ENCODE data around the gene MTMR3. TPM values are rescaled to one million over a fixed set of nuclear protein-coding genes. Genes with fewer than 3 reads are reported as not detected.

MTMR3 gene
- total RNA-seq, 1 donor from 2014 or later: 26.1 TPM

DNA sequence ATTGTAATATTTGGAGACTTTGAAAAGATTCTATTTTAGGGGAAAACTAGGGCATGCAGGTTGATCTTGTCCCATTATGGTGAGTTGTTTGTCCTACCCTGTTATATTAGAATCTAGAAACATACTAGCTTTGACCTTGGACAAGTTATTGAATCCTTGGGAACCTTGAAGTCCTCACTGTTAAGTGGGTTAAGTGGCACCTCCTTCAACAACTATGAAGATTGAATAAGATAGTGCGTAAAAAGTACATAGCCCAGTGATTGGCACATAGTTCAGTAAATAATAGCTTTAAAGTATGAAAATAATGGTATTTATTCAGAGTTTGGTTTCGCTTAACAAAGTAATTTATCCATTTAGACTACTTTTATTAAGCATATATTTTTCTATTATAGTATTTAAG, 51.6 kb downstream of the MTMR3 start:
- H3K36me3 ChIP-seq: no peaks in the 10 kb centered on the region
- H3K9me3 ChIP-seq: no peaks in the 10 kb centered on the region
- no peak overlapping the region for H3K4me3 ChIP-seq
- H3K27ac ChIP-seq: no peak overlapping the region
- H3K4me1 ChIP-seq: peaks cover 0 to 4% of the 10 kb centered on the region in 2 donors
- intact Hi-C loops (cut with DNase I): no loop called here
- TF ChIP-seq, protein P1, sequence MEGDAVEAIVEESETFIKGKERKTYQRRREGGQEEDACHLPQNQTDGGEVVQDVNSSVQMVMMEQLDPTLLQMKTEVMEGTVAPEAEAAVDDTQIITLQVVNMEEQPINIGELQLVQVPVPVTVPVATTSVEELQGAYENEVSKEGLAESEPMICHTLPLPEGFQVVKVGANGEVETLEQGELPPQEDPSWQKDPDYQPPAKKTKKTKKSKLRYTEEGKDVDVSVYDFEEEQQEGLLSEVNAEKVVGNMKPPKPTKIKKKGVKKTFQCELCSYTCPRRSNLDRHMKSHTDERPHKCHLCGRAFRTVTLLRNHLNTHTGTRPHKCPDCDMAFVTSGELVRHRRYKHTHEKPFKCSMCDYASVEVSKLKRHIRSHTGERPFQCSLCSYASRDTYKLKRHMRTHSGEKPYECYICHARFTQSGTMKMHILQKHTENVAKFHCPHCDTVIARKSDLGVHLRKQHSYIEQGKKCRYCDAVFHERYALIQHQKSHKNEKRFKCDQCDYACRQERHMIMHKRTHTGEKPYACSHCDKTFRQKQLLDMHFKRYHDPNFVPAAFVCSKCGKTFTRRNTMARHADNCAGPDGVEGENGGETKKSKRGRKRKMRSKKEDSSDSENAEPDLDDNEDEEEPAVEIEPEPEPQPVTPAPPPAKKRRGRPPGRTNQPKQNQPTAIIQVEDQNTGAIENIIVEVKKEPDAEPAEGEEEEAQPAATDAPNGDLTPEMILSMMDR (IDR thresholded peaks at IDR 0.05): no peak
- DNase-seq (ENCODE audit: low spot score in 2 of 2): no peak
- H3K27me3 ChIP-seq: no peaks in the 10 kb centered on the region

DNA sequence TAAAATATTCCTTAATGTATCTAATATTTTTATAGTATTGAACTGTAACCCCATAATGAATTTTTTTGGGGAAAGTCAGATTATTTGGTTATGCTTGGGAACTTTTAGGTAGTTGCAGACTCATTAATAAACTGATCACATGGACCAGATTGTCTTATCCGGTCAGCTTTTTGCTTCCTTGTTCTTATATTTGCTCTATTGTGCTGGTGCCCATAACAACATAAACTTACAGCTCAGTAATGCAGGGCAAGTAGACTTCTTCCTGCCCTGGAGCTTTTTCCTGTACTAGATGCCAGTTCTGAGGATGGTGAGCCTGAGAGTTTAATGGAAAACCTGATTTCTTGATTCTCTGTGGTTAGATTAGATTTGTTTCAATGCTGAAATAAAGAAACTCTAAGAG, 53.2 kb downstream of the MTMR3 start:
- TF ChIP-seq, protein P1 (IDR thresholded peaks at IDR 0.05): no peak
- H3K4me1 ChIP-seq: peaks cover 0 to 4% of the 10 kb centered on the region in 2 donors
- no peaks in the 10 kb centered on the region for H3K9me3 ChIP-seq
- H3K27me3 ChIP-seq: no peaks in the 10 kb centered on the region
- intact Hi-C loops (cut with DNase I): no loop called here
- no peak for DNase-seq (ENCODE audit: low spot score in 2 of 2)
- H3K27ac ChIP-seq: no peak overlapping the region
- no peak overlapping the region for H3K4me3 ChIP-seq
- no peaks in the 10 kb centered on the region for H3K36me3 ChIP-seq

DNA sequence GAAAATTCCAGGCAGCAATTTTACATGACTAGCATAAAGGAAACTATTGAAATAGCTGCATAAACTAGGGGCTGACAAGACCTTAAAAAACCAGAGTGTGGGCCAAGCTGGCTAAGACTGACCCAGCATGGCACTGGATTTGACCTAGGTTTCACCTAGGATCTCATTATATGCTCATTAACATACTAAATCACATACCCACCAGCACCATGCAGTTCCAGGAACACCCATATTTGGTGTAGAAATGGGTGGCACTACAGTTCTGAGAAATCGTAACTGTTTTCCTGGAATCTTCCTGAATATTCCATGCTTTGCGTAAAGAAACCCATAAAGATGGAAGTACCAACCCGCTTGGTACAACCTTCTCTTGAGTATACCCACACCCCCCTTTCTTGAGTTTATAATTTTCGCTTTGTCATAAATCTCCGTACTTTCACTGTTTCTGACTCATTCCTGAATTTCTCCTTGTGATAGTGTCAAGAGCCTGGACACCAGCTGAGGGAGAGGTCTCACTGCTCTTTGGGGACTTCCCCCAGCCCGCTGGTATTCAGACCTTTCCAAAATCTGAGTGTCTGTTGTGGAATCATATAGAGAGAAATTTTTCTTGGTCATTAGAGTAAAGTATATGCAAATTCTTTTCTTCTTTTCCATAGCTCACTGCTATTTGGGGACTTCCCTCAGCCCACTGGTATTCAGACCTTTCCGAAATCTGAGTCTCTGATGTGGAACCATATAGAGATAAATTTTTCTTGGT, 55.1 kb downstream of the MTMR3 start:
- Histone ChIP-seq H3K36me3 (no peaks in the 10 kb centered on the region), H3K27me3 (no peaks in the 10 kb centered on the region), H3K27ac (no peak overlapping the region), H3K4me3 (no peak overlapping the region), H3K9me3 (no peaks in the 10 kb centered on the region), H3K4me1 (no peaks in the 10 kb centered on the region)
- DNase-seq (ENCODE audit: low spot score in 2 of 2): no peak
- intact Hi-C loops (cut with DNase I): no loop called here
- TF ChIP-seq, protein P1 (IDR thresholded peaks at IDR 0.05): no peak

DNA sequence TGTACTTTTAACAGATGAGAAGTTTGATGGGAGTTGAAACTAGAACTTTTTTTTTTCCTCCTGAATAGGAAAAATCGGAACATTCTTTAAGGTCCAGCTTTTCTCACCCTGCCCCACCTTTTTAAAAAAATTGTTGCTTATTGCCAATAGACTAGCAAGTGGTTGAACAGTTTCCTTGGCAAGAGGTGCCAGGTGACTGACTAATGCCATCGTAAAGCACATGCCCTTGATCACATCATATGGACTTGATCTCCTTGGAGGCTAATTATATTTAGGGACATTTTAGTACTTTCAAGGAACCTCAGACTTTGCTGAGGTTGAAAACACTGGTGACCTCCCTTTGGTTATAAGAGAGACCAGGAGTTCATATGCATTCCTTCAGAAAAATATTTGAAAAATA, 57.6 kb downstream of the MTMR3 start:
- TF ChIP-seq, protein P1 (IDR thresholded peaks at IDR 0.05): no peak
- Histone ChIP-seq H3K36me3 (no peaks in the 10 kb centered on the region), H3K27ac (no peak overlapping the region), H3K27me3 (no peaks in the 10 kb centered on the region), H3K9me3 (no peaks in the 10 kb centered on the region), H3K4me3 (no peak overlapping the region), H3K4me1 (peaks cover 0 to 6% of the 10 kb centered on the region in 2 donors)
- intact Hi-C loops (cut with DNase I): no loop called here
- no peak for DNase-seq (ENCODE audit: low spot score in 2 of 2)

DNA sequence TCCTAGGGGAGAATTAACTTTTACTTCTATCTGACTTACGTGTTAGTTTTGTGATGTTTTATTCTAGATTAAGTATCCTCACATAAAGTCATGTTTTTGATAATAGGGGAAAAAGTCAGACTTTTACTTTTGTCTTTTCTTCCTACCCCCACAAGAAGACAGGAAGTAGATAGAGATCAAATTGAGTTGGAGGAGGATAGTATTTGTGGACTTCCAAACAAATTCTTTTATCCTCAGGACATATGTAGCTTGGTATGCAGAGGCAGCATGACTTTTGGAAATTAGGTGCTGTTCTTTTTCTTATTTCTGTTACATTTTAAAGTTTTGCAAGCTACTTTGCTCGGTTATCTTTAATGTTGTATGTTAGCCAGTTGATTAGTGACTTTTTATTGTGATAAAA, 61.4 kb downstream of the MTMR3 start:
- Histone ChIP-seq H3K27ac (no peak overlapping the region), H3K36me3 (no peaks in the 10 kb centered on the region), H3K9me3 (no peaks in the 10 kb centered on the region), H3K27me3 (no peaks in the 10 kb centered on the region), H3K4me3 (no peak overlapping the region), H3K4me1 (peaks cover 0 to 16% of the 10 kb centered on the region in 2 donors)
- intact Hi-C loops (cut with DNase I): no loop called here
- no peak for DNase-seq (ENCODE audit: low spot score in 2 of 2)
- TF ChIP-seq, protein P1 (IDR thresholded peaks at IDR 0.05): no peak

Data from ascending aorta (tissue), 2 donors.